RWPE2 (cell line): ENCODE results near the gene CACNA2D1.

ENCODE experiments used
- ATAC-seq: fragments of 200-7000 bp; cut with Tn5 transposase; 3 replicates; pipeline ENCODE4 v1.9.1; 2021; ENCODE audit warnings: low read depth
- DNase-seq: peaks from one replicate; pipeline ENCODE4 v3.0.0-alpha.2; 2020; ENCODE audit warnings: low spot score
- H3K27ac ChIP-seq: fragments of 450-650 bp; 2 replicates; pipeline ENCODE4 v1.5.1; 2017; ENCODE audit warnings: mild to moderate bottlenecking; ENCODE audit not compliant: poor library complexity, severe bottlenecking
- H3K27me3 ChIP-seq: fragments of 250-450 bp; sonication (Bioruptor Pico); 2 replicates; pipeline ENCODE4 v1.5.1; 2021; ENCODE audit warnings: mild to moderate bottlenecking, moderate library complexity; ENCODE audit not compliant: insufficient read depth, poor library complexity, severe bottlenecking
- H3K36me3 ChIP-seq: fragments of 250-450 bp; sonication (Bioruptor Pico); 2 replicates; pipeline ENCODE4 v1.5.1; 2020; ENCODE audit warnings: low read depth, mild to moderate bottlenecking, moderate library complexity
- H3K4me1 ChIP-seq: fragments of 250-450 bp; sonication (Bioruptor Pico); 2 replicates; pipeline ENCODE4 v1.5.1; 2021; ENCODE audit warnings: mild to moderate bottlenecking, moderate library complexity; ENCODE audit not compliant: insufficient read depth, poor library complexity, severe bottlenecking
- H3K4me3 ChIP-seq: fragments of 250-450 bp; sonication (Bioruptor Pico); 2 replicates; pipeline ENCODE4 v1.5.1; 2021; ENCODE audit warnings: mild to moderate bottlenecking, moderate library complexity; ENCODE audit not compliant: severe bottlenecking
- H3K9me3 ChIP-seq: fragments of 250-450 bp; sonication (Bioruptor Pico); 2 replicates; pipeline ENCODE4 v1.5.1; 2021; ENCODE audit warnings: mild to moderate bottlenecking, moderate library complexity; ENCODE audit not compliant: severe bottlenecking
- TF ChIP-seq, protein P1 (sequence below): fragments of 450-650 bp; IDR thresholded peaks from one replicate; pipeline ENCODE4 v1.5.1; 2017; ENCODE audit warnings: mild to moderate bottlenecking, moderate library complexity; ENCODE audit not compliant: poor library complexity, severe bottlenecking

The CACNA2D1 gene

DNA sequence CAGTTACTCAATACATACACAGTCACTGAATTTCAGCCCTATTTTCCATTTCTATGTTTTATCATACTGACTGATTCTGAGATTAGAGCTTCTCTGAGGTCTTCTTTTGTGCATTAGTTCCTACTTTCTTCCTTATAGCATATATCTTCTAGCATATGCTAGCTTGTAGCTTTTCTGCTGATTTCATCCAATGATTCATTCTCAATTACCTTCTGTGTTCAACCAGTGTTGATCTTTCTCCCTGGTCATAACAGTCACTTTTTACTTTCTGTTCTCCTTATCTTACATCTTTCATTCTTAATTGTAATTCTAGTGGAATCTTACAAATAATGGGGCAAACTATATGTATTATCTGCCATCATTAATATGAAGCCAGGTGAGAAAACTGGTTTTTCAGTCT is 514.2 kb downstream of the CACNA2D1 start:
- ATAC-seq (no peak), DNase-seq (no peak)
- no peaks in the 10 kb centered on the region for H3K9me3 ChIP-seq
- TF ChIP-seq, protein P1, sequence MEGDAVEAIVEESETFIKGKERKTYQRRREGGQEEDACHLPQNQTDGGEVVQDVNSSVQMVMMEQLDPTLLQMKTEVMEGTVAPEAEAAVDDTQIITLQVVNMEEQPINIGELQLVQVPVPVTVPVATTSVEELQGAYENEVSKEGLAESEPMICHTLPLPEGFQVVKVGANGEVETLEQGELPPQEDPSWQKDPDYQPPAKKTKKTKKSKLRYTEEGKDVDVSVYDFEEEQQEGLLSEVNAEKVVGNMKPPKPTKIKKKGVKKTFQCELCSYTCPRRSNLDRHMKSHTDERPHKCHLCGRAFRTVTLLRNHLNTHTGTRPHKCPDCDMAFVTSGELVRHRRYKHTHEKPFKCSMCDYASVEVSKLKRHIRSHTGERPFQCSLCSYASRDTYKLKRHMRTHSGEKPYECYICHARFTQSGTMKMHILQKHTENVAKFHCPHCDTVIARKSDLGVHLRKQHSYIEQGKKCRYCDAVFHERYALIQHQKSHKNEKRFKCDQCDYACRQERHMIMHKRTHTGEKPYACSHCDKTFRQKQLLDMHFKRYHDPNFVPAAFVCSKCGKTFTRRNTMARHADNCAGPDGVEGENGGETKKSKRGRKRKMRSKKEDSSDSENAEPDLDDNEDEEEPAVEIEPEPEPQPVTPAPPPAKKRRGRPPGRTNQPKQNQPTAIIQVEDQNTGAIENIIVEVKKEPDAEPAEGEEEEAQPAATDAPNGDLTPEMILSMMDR, result no peak
- H3K4me1 ChIP-seq, result no peaks in the 10 kb centered on the region
- H3K27me3 ChIP-seq, result peaks cover 2% of the 10 kb centered on the region
- H3K36me3 ChIP-seq, result no peaks in the 10 kb centered on the region
- H3K27ac ChIP-seq, result no peak overlapping the region
- H3K4me3 ChIP-seq, result no peak overlapping the region

DNA sequence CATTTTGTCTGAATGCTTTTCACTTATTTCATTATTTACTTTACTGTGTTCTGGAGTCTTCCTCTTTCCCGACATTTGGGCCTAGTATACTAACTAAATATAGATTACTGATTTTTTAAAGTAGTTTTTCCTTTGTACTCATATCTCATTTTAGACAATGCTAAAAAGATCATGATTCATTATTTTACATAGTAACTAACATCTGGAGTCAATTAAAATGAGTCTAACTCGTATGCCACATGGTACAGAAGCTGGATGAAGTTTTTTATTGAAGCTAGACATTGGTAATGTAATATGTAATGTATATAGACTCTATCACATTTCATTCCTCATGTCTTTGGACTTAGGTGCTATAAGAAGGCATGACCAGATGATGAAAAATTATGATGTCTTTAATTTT is 517.4 kb downstream of the CACNA2D1 start:
- ATAC-seq, result no peak
- Histone ChIP-seq H3K36me3 (no peaks in the 10 kb centered on the region), H3K9me3 (no peaks in the 10 kb centered on the region), H3K27ac (no peak overlapping the region), H3K4me1 (no peaks in the 10 kb centered on the region), H3K27me3 (peaks cover 2% of the 10 kb centered on the region), H3K4me3 (no peak overlapping the region)
- TF ChIP-seq, protein P1, result no peak
- DNase-seq, result no peak

DNA sequence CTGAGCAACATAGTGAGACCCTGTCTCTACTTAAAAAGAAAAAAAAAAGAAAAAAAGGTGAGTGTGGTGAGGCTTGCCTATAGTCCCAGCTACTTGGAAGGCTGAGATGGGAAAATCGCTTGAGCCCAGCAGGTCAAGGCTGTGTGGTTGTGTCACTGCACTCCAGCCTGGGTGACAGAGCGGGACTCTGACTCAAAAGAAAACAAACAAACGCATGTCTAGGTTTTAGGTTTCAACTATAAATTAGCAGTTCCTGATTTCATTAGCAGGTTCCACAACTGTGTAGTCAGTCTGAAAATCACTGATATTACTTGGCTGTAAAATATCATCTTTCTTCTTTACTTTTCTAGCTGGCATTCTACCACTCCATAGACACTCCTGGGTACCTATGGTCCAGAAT is 518.0 kb downstream of the CACNA2D1 start:
- Histone ChIP-seq H3K27ac (no peak overlapping the region), H3K36me3 (no peaks in the 10 kb centered on the region), H3K9me3 (no peaks in the 10 kb centered on the region), H3K27me3 (peaks cover 2% of the 10 kb centered on the region), H3K4me3 (no peak overlapping the region), H3K4me1 (no peaks in the 10 kb centered on the region)
- no peak for DNase-seq
- no peak for ATAC-seq
- TF ChIP-seq, protein P1, result no peak

DNA sequence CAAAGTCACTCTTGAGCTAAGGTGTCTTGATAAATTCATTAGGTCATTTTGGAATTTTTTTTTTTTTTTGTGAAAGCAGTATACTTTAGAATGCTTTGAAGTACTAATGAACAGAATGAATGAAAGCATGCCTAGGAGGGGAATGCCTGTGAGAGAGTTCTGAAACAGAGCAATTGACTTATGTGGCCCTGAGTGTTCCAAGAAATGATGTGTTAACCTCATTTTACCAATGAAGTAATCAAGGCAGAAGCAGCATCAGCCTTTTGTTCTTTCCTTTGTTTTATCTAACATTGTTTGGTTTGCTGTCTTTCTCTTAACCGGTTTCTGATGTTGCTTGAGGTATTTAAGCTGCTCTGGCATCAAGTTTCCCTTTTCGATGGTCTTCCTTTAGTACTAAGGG is 519.1 kb downstream of the CACNA2D1 start:
- TF ChIP-seq, protein P1, result no peak
- Histone ChIP-seq H3K27ac (no peak overlapping the region), H3K4me3 (no peak overlapping the region), H3K27me3 (peaks cover 2% of the 10 kb centered on the region), H3K9me3 (no peaks in the 10 kb centered on the region), H3K36me3 (no peaks in the 10 kb centered on the region), H3K4me1 (no peaks in the 10 kb centered on the region)
- no peak for DNase-seq
- ATAC-seq, result no peak

DNA sequence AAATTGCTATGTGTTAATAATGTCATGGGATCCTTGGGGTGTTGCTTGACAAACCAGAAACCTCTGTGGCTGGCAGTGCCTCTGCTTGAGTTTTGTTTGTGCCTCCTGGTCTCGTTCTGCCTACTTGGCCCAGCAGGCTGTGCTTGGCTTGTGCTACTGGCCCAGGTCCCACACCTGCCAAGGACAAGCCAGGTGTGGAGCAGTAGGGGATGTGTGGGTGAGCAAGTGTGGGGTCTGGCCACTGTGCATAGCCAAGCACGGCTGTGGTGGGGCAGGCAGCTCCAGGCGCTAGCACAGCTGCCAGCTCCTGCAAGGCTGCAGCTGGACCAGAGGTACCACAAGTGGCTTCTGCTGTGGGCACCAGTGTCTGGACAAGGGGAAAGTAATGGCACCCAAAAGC is 524.1 kb downstream of the CACNA2D1 start:
- Histone ChIP-seq H3K4me1 (no peaks in the 10 kb centered on the region), H3K4me3 (no peak overlapping the region), H3K27me3 (no peaks in the 10 kb centered on the region), H3K27ac (no peak overlapping the region), H3K9me3 (no peaks in the 10 kb centered on the region), H3K36me3 (no peaks in the 10 kb centered on the region)
- DNase-seq (no peak), ATAC-seq (no peak)
- TF ChIP-seq, protein P1, result no peak
